SK-N-MC (cell line): ENCODE measurements around the gene MTMR3.

Source experiments
- EZH2 ChIP-seq: fragments of 200-600 bp; sonication (generic); IDR thresholded peaks from one replicate; pipeline ENCODE4 v1.6.1; 2017; ENCODE audit warnings: antibody characterized with exemption
- FOXP2 ChIP-seq: optimal IDR thresholded peaks from 2 replicates; pipeline ENCODE3; 2011; ENCODE audit warnings: mild to moderate bottlenecking, moderate library complexity; ENCODE audit not compliant: insufficient read depth; ENCODE audit errors: extremely low read length, control extremely low read depth

GRCh38 chr22:30027169-30027568, 144.2 kb downstream of the MTMR3 start:
- TF ChIP-seq EZH2 (no peak), FOXP2 (no peak)
